Heart left ventricle (tissue), 16 donors: ENCODE measurements around the gene TNS3. TPM values are rescaled to one million over a fixed set of nuclear protein-coding genes. Genes with fewer than 3 reads are reported as not detected.

Experiments
- ATAC-seq, 4 donors: fragments of 200-7000 bp; cut with Tn5 transposase; one replicate each; pipeline ENCODE4 v1.9.1; 2020 to 2022; ENCODE audit warnings: moderate library complexity in 4 of 4, mild to moderate bottlenecking in 3 of 4, moderate number of reproducible peaks in 1 of 4
- DNase-seq, 5 donors: peaks; one replicate each; pipeline ENCODE4 v3.0.0-alpha.2; 2020
- H3K27ac ChIP-seq, 12 donors: fragments of 200-600 bp; sonication (generic) in 4 of 12; one replicate each; pipeline versions ENCODE4 v1.5.0 to v1.8.0; 2016 to 2022; ENCODE audit warnings: mild to moderate bottlenecking in 2 of 12
- H3K27me3 ChIP-seq, 9 donors: fragments of 200-600 bp; sonication (generic) in 2 of 9; one replicate each; pipeline versions ENCODE4 v1.5.1 to v1.8.0; 2016 to 2022; ENCODE audit warnings: mild to moderate bottlenecking in 3 of 9
- H3K36me3 ChIP-seq, 9 donors: fragments of 200-600 bp; sonication (generic) in 2 of 9; one replicate each; pipeline versions ENCODE4 v1.5.0 to v1.8.0; 2018 to 2022; ENCODE audit warnings: mild to moderate bottlenecking in 2 of 9
- H3K4me1 ChIP-seq, 12 donors: fragments of 200-600 bp; sonication (generic) in 4 of 12; one replicate each; pipeline versions ENCODE4 v1.5.0 to v1.8.0; 2016 to 2022; ENCODE audit warnings: mild to moderate bottlenecking in 3 of 12
- H3K4me3 ChIP-seq, 12 donors: fragments of 200-600 bp; sonication (generic) in 4 of 12; one replicate each; pipeline versions ENCODE4 v1.5.0 to v1.8.0; 2017 to 2022; ENCODE audit warnings: mild to moderate bottlenecking in 9 of 12, moderate library complexity in 4 of 12
- H3K9me3 ChIP-seq, 12 donors: fragments of 200-600 bp; sonication (generic) in 4 of 12; one replicate each; pipeline versions ENCODE4 v1.5.0 to v1.8.0; 2016 to 2022; ENCODE audit warnings: mild to moderate bottlenecking in 1 of 12
- CTCF ChIP-seq, 12 donors: fragments of 200-600 bp; sonication (generic) in 4 of 12; IDR thresholded peaks; one replicate each; pipeline versions ENCODE4 v1.5.0 to v1.8.0; 2018 to 2022; ENCODE audit warnings: antibody characterized with exemption in 12 of 12, mild to moderate bottlenecking in 5 of 12
- POLR2A ChIP-seq, 2 donors: fragments of 450-650 bp; IDR thresholded peaks; one replicate each; pipeline ENCODE4 v1.6.1; 2017; ENCODE audit warnings: antibody characterized with exemption in 2 of 2, mild to moderate bottlenecking in 2 of 2, moderate library complexity in 2 of 2
- WGBS, 4 donors: extraction: QIAGEN DNeasy Blood & Tissue Kit in 2 of 4; methylation state at CpG; one replicate each; pipeline versions ENCODE4 v1.1.5 to v1.1.7; 2013 to 2018; 5-methylcytosine and 5-hydroxymethylcytosine counted together
- intact Hi-C, 10 donors: fragments of 100-400 bp; cut with DNase I; formaldehyde crosslinking; loops; one replicate each; pipeline versions ENCODE4 v1.11.1 to v1.14.2; 2022
- polyA plus RNA-seq, 2 donors: library from polyadenylated mRNA; stranded (reverse); fragments of 200-250 nt; gene quantifications; one replicate each; pipeline ENCODE4 v1.2.3, GENCODE V29; 2013
- total RNA-seq, 9 donors: library from RNA; depleted of rRNA in 2 of 9; stranded (reverse); fragments of >200 nt in 2 of 9; fragmentation: NEBNext Ultra II Directional in 3 of 9; extraction: Animal tissue kit (Norgen Biotek cat#: 25700) in 3 of 9; gene quantifications; one replicate each; pipeline versions ENCODE4 v1.1.0 to v1.2.4, GENCODE V29; 2016 to 2023
- donor health status: ischemic (EF 13 %, LVEDD 7.1; RV severe dilation, severe dysfunction).
- donor health status: healthy with polysubstance abuse.
- donor health status: DM: no; HTN: yes; CAD: no.
- donor health status: DM: no; HTN: no; CAD: no.
- donor health status: ischemic (EF 25% LVEDD 6.9; RV normal size, moderate dysfunction).
- donor health status: ischemic (EF 25% LVEDD 5.7; RV mildly dilated, moderate dysfunction).
- donor health status: healthy.
- donor health status: DM: yes; HTN: yes; CAD: no.
- donor health status: ischemic (EF 35%, LVEDD 5.7; RV mildly dilated, moderate dysfunction).
- donor health status: nonischemic (EF 11% LVEDD 7.7; RV severe dilation, severe dysfunction).
- donor health status: DM: yes; HTN: yes; CAD: no.
- donor health status: PGD.
- donor health status: ischemic (EF 29% LVEDD 5.4; RV normal size, mild dysfunction).
- donor health status: nonischemic (EF 23%, LVEDD 6.1; RV moderate dilation, normal function).

The TNS3 gene
- total and polyA plus RNA-seq, 11 donors: 10.1 to 116 (median 32.7) TPM

DNA sequence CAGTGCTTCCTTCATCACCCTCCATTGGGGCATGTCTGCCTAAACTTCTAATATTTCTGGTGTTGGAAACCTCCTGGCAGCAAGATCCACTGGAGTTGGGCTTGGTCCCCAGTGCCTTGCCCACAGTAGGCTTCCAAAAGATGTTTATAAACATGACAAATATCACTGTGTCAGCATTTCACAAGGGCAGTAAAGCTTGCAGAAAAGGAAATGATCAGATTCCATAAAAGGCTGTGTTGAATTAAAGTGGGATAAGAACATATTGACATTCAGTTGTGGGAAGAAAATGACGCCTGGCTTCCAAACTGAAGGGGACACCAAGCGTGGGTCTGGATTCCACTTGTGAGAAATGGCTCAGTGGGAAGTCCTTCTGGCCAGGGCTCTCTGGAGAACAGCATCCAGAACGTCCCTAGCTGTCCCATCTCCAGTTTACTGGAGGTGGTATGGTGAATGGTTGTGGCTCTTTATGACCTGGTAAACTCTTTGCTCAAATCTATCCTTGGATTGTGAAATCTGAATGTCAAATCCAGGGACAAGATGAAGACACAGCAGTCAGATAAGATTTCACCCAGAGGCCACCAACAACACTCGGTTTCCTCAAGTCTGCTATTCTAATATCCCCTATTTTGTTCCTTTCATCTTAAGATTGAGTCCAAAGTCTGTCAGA is 287.2 kb downstream of the TNS3 start:
- peak overlapping the region in 11 of 12 donors; percentile 2 to 74 (median 57) for H3K27ac ChIP-seq
- H3K36me3 ChIP-seq: peaks cover 0 to 87% (median 62%) of the 10 kb centered on the region in 9 donors
- no peak overlapping the region for H3K4me3 ChIP-seq
- H3K27me3 ChIP-seq: no peaks in the 10 kb centered on the region
- H3K4me1 ChIP-seq: peaks cover 5 to 58% (median 26%) of the 10 kb centered on the region in 12 donors
- no peak for DNase-seq
- intact Hi-C loops: loop anchor here in 5 of 10 donors (5.0 to 10.0 kb wide), 4 partner anchors 33 to 83 kb away; no protein-coding TSS in a partner anchor
- TF ChIP-seq POLR2A (IDR thresholded peaks at IDR 0.05) (no peak), CTCF (IDR thresholded peaks at IDR 0.05) (no peak)
- 71 to 89% (median 82%) methylated on average over 4 of the region's 4 CpGs for WGBS, 4 donors
- no peak for ATAC-seq
- H3K9me3 ChIP-seq: no peaks in the 10 kb centered on the region

GRCh38 chr7:47293884-47294555 is 287.9 kb downstream of the TNS3 start:
- Histone ChIP-seq H3K9me3 (no peaks in the 10 kb centered on the region), H3K27me3 (no peaks in the 10 kb centered on the region), H3K36me3 (peaks cover 0 to 87% (median 61%) of the 10 kb centered on the region in 9 donors), H3K4me1 (peaks cover 5 to 56% (median 26%) of the 10 kb centered on the region in 12 donors), H3K27ac (peak overlapping the region in 11 of 12 donors; percentile 17 to 74 (median 57)), H3K4me3 (no peak overlapping the region)
- 37 to 71% (median 61%) methylated on average over 6 of the region's 6 CpGs for WGBS, 4 donors
- TF ChIP-seq POLR2A (IDR thresholded peaks at IDR 0.05): no peak
- no peak for TF ChIP-seq CTCF (IDR thresholded peaks at IDR 0.05)
- ATAC-seq (peak; percentile 52 to 81 (median 66)), DNase-seq (peak in 4 of 5 donors; percentile 41 to 72 (median 53))
- intact Hi-C loops: loop anchor here in 4 of 10 donors (5.0 to 10.0 kb wide), 3 partner anchors 33 to 83 kb away; no protein-coding TSS in a partner anchor

DNA sequence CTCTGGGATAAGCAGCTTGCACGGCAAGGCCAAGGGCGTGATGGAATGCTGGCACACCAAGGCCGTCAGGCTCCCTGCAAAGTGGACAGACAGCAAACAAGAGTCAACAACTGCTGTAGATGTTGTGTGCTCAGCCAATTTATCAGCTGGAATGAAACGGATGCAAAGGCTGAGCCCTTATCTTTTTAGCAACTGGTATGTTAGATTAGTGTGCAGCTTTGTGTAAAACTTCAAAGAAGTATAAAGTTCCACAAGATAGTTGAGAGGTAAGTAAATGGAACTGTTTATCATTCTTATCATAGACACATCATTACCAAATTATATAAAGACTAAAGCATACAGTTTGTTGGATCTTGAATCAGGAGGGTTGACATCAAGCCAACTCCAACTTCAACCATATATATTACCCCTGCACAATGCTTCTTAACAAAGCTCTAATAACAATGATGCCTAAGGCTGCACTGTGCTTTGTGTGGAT is 289.0 kb downstream of the TNS3 start:
- H3K4me3 ChIP-seq: no peak overlapping the region
- peaks cover 5 to 59% (median 31%) of the 10 kb centered on the region in 12 donors for H3K4me1 ChIP-seq
- peak overlapping the region in 5 of 12 donors; percentile 57 to 74 (median 61) for H3K27ac ChIP-seq
- WGBS, 4 donors: 44 to 63% (median 53%) methylated on average over 4 of the region's 4 CpGs
- intact Hi-C loops: loop anchor here in 4 of 10 donors (5.0 to 10.0 kb wide), 3 partner anchors 34 to 84 kb away; no protein-coding TSS in a partner anchor
- no peak for DNase-seq
- H3K9me3 ChIP-seq: no peaks in the 10 kb centered on the region
- no peak for ATAC-seq
- TF ChIP-seq POLR2A (IDR thresholded peaks at IDR 0.05) (no peak), CTCF (IDR thresholded peaks at IDR 0.05) (no peak)
- peaks cover 0 to 86% (median 61%) of the 10 kb centered on the region in 9 donors for H3K36me3 ChIP-seq
- no peaks in the 10 kb centered on the region for H3K27me3 ChIP-seq
